Osteoblast (primary cell): ENCODE data around the gene ATL2. TPM values are rescaled to one million over a fixed set of nuclear protein-coding genes. Genes with fewer than 3 reads are reported as not detected.
A peak's percentile ranks its signal among the peaks of the same experiment; 100 is the strongest.

ENCODE experiments used
- DNase-seq: peaks from one replicate; pipeline ENCODE4 v3.0.0; 2011; ENCODE audit warnings: low spot score, mixed read lengths; ENCODE audit not compliant: insufficient read length; ENCODE audit errors: missing footprints
- H2AFZ ChIP-seq: 2 replicates; pipeline ENCODE4 v1.6.0; 2011; ENCODE audit warnings: mild to moderate bottlenecking, low read length
- H3K27ac ChIP-seq: 2 replicates; pipeline ENCODE4 v1.5.1; 2011; ENCODE audit warnings: mild to moderate bottlenecking, low read depth, low read length, moderate library complexity
- H3K27me3 ChIP-seq: 2 replicates; pipeline ENCODE4 v1.6.0; 2012; ENCODE audit warnings: mild to moderate bottlenecking, control low read depth, inconsistent platforms, low read length, moderate library complexity; ENCODE audit not compliant: insufficient read depth
- H3K36me3 ChIP-seq: 2 replicates; pipeline ENCODE4 v1.5.1; 2011; ENCODE audit warnings: mild to moderate bottlenecking, low read length, control low read depth, moderate library complexity; ENCODE audit not compliant: insufficient read depth
- H3K4me1 ChIP-seq: 2 replicates; pipeline ENCODE4 v1.5.1; 2011; ENCODE audit warnings: mild to moderate bottlenecking, low read length, control low read depth, moderate library complexity; ENCODE audit not compliant: insufficient read depth
- H3K4me2 ChIP-seq: 2 replicates; pipeline ENCODE4 v1.6.0; 2011; ENCODE audit warnings: mild to moderate bottlenecking, low read length; ENCODE audit not compliant: insufficient read depth
- H3K4me3 ChIP-seq: fragments of 200-600 bp; sonication (generic); 3 replicates; pipeline ENCODE4 v1.5.1; 2012; ENCODE audit warnings: mild to moderate bottlenecking, low read length, inconsistent platforms; ENCODE audit not compliant: insufficient read depth
- H3K79me2 ChIP-seq: 2 replicates; pipeline ENCODE4 v1.6.0; 2012; ENCODE audit warnings: mild to moderate bottlenecking, low read length, control low read depth, inconsistent platforms; ENCODE audit not compliant: insufficient read depth
- H3K9me3 ChIP-seq: 2 replicates; pipeline ENCODE4 v1.5.1; 2011; ENCODE audit warnings: low read depth, low read length, control low read depth
- H4K20me1 ChIP-seq: 2 replicates; pipeline ENCODE4 v1.6.0; 2012; ENCODE audit warnings: mild to moderate bottlenecking, low read length, control low read depth; ENCODE audit not compliant: insufficient read depth
- CTCF ChIP-seq: IDR thresholded peaks from 2 replicates; pipeline ENCODE4 v1.5.1; 2011; ENCODE audit warnings: mild to moderate bottlenecking, low read depth, low read length, moderate library complexity; ENCODE audit errors: extremely low read depth
- total RNA-seq: library from RNA; depleted of rRNA; stranded (reverse); fragments of >200 nt; gene quantifications from 2 replicates; pipeline ENCODE4 v1.2.3, GENCODE V29; 2012

The ATL2 gene
- total RNA-seq, 1 donor = 64.4 TPM

GRCh38 chr2:38381381-38382143 lies 4.5 kb upstream of the ATL2 start:
- no peaks in the 10 kb centered on the region for H3K36me3 ChIP-seq
- H3K4me2 ChIP-seq = no peak overlapping the region
- no peaks in the 10 kb centered on the region for H4K20me1 ChIP-seq
- H3K9me3 ChIP-seq = no peaks in the 10 kb centered on the region
- no peak overlapping the region for H3K4me3 ChIP-seq
- no peak overlapping the region for H2AFZ ChIP-seq
- H3K4me1 ChIP-seq = peaks cover 7% of the 10 kb centered on the region
- H3K79me2 ChIP-seq = no peaks in the 10 kb centered on the region
- no peak for DNase-seq
- peaks cover 14% of the 10 kb centered on the region for H3K27me3 ChIP-seq
- TF ChIP-seq CTCF = no peak
- H3K27ac ChIP-seq = no peak overlapping the region

- TF ChIP-seq CTCF = no peak
Measured at GRCh38 chr2:38380397-38381130, 3.5 kb upstream of the ATL2 start.

GRCh38 chr2:38376346-38377049 lies 575 bp downstream of the ATL2 start:
- peak; percentile 22 for TF ChIP-seq CTCF
- peaks cover 19% of the 10 kb centered on the region for H3K4me1 ChIP-seq
- no peaks in the 10 kb centered on the region for H3K9me3 ChIP-seq
- H3K79me2 ChIP-seq = peaks cover 50% of the 10 kb centered on the region
- H3K4me2 ChIP-seq = peak overlapping the region; percentile 93
- H2AFZ ChIP-seq = peak overlapping the region; percentile 86
- DNase-seq = peak; percentile 98
- H3K27me3 ChIP-seq = peaks cover 12% of the 10 kb centered on the region
- H3K27ac ChIP-seq = peak overlapping the region; percentile 79
- peaks cover 8% of the 10 kb centered on the region for H4K20me1 ChIP-seq
- peak overlapping the region; percentile 83 for H3K4me3 ChIP-seq
- no peaks in the 10 kb centered on the region for H3K36me3 ChIP-seq

More at GRCh38 chr2:38380397-38381130, 3.5 kb upstream of the ATL2 start:
- Histone ChIP-seq H3K36me3 (no peaks in the 10 kb centered on the region), H3K27me3 (peaks cover 14% of the 10 kb centered on the region), H3K27ac (no peak overlapping the region), H3K9me3 (no peaks in the 10 kb centered on the region), H3K4me2 (no peak overlapping the region), H3K4me3 (no peak overlapping the region), H3K4me1 (peaks cover 11% of the 10 kb centered on the region), H4K20me1 (no peaks in the 10 kb centered on the region), H3K79me2 (peaks cover 9% of the 10 kb centered on the region), H2AFZ (no peak overlapping the region)
- DNase-seq = no peak
